HG03520 (cell line): ENCODE measurements around the gene PTPN23.

Experiments used
- ATAC-seq: cut with Tn5 transposase; IDR thresholded peaks from one replicate; pipeline ENCODE4 v1.9.1; 2021; ENCODE audit warnings: mild to moderate bottlenecking, moderate library complexity; ENCODE audit not compliant: unreplicated experiment

PTPN23 gene

DNA sequence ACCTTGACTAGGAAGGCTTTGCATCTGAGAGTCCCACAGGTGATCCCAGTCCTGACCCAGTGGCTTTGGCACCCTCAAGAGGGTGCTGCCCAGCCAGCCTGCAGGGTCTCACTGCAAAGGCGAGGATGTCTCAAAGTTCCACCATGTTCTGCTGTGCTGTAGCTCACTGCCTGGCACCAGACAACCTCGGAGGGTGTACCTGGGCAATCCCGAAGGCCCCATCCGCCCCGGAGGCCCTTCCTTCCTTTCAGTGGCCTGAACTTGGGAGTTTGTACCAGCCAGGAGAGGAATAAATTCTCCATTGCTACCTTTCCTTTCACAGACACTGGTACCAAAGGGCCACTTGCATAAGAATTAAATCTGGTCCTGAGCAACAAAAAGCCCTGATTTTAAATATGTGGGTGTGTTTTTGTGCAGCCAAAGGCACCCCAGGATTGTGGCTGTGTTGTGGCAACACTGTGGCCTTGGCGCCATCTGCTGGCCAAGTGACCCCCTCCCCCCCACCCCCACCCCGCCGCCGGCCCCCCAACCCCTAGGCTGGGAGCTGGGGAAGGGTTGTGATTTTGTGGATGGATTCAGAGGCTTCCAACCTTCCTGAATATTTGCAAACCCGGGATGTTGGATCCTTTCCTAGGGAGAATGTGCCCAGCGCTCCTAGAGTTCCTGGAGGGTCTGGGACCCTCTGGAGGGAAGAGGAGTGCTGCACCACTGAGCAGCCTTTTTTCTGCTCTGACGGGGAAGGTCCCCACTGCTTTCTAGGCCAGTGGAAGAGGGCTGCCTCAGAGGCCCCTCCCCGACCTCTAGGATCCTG, 9.7 kb upstream of the PTPN23 start:
- no peak for ATAC-seq

DNA sequence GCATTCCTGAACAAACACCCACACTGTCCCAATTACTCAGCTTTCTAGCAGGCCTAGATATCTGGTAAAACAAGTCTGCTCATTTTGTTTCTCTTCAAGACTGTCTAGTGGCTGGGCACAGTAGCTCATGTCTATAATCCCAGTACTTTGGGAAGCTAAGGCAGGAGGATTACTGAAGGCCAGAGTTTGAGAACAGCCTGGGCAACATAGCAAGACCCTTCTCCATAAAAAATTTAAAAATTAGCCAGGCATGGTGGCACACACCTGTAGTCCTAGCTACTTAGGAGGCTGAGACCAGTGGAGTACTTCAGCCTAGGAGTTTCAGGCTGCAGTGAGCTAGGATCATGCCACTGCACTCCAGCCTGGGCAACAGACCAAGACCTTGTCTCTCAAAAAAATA, 6.2 kb upstream of the PTPN23 start:
- no peak for ATAC-seq

- ATAC-seq, result no peak
These were observed 4.4 kb upstream of the PTPN23 start for GRCh38 chr3:47376393-47376792.

GRCh38 chr3:47377186-47377585, 3.6 kb upstream of the PTPN23 start:
- no peak for ATAC-seq

DNA sequence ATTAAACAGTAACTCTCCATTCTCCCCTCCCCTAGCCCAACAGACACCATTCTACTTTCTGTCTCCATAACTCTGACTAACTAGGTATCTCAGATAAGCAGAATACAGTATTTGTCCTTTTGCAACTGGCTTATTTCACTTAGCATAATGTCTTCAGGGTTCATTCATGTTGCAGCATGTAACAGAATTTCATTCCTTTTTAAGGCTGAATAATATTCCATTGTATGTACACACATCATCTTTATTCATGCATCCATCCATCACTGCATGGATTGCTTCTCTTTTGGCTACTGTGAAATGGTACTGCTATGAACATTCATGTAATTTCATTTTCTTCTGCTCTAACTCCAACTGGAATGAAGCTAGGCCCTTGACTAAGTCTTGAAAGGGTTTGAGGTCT, 2.0 kb upstream of the PTPN23 start:
- ATAC-seq, result no peak

GRCh38 chr3:47379411-47379899, 1.4 kb upstream of the PTPN23 start:
- no peak for ATAC-seq

GRCh38 chr3:47380026-47380600, 708 bp upstream of the PTPN23 start:
- ATAC-seq, result no peak

DNA sequence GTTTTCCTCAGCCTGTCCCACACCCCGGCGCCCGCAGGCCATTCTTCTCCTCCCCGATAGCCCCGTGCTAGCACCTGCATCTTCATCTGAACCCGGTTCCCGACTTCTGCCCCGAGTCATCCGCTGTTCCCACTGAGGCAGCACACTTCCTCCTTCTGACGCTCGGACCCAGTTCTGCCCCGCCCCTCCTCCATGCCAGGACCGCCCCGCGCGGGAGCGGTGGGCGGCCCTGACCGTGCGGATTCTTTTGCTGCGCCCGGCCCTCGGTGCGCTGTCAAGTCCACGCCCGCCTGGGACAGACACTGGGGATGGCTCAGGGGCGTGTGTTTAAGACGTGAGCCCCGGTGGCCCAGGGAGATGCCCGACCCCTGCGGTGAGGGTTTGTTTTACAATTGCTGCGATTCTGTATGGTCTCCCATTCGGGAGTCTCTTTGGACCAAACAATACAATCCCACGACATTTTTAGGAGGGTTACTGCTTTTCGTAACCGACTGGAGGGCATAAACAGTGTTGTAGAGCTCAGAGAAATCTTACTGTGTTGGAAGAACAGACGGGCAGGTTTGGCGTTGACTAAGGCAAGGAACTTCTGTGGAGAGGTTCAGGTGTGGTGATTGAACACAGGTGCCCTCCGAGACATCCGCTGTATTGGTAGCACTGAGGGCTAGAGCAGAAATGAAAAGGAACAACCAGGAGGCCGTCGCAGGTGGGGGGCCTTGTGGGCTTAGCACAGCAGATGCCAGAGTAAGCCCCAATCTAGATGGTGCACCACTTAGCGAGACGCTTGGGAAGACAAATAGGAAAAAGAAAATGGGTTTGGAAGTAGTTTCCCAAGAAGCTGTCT, 716 bp downstream of the PTPN23 start:
- ATAC-seq, result peak; percentile 53

DNA sequence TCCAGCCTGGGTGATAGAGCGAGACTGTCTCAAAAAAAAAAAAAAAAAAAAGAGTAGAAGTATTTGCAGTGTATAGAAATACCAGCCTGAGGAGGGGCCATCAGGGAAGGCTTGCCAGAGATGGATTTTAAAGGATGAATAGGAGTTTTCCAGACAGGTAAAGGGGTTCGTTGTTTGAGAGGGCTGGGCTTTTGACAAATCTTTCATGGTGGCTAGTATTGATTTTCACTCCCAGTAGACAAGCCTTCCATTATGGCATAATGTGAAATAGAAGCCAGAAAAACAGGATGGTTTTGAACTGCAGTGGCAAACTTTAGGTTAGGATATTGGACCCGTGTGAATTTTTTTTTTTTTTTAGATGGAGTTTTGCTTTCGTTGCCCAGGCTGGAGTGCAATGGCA, 3.6 kb downstream of the PTPN23 start:
- ATAC-seq, result no peak

DNA sequence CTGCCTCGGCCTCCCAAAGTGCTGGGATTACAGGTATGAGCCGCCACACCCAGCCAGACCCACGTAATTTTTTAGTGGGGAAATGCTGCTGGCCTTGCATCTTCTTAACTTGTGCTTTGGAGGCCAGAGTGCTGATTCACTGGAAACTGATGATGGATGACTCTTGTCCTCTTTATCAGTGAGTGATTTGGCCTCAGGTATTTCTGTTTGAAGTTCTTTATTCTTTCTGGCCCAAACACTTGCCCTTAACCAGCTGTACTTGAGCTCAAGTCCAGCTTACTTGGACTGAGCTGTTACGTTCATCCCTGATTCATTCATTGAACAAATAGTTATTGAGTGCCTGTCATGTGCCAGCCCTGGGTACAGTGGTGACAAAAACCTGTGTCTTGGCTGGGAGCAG, 4.2 kb downstream of the PTPN23 start:
- ATAC-seq, result no peak

DNA sequence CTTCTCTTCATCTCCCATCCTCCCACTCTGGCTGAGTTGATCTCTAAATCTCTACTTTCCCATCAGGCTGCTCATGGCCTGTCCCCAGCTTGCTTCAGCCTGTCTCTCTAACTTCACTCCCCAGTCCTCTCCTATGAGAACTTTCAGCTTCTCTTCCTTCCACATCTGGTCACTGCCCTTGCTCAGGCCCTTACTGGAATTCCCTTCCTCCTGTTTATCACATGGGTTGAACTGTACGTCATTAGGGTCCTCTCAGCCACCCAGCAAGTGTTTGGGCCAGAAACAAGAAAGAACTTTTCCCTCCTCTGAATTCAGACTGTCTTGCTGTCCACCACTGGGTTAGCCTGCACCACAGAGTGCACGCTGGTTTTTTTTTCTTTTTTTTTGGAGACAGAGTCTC, 5.0 kb downstream of the PTPN23 start:
- ATAC-seq, result no peak

DNA sequence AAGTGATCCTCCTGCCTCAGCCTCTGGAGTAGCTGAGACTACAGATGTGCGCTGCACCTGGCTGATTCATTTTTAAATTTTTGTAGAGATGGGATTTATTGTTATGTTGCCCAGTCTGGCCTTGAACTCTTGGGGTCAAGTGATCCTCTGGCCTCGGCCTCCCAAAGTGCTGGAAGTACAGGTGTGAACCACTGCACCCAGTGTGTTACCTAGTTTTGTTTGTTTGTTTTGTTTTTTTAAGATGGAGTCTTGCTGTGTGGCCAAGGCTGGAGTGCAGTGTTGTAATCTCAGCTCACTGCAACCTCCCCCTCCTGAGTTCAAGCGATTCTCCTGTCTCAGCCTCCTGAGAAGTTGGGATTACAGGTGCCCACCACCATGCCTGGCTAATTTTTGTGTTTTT, 12.1 kb downstream of the PTPN23 start:
- ATAC-seq, result no peak

GRCh38 chr3:47394140-47394870, 13.5 kb downstream of the PTPN23 start:
- ATAC-seq, result no peak

DNA sequence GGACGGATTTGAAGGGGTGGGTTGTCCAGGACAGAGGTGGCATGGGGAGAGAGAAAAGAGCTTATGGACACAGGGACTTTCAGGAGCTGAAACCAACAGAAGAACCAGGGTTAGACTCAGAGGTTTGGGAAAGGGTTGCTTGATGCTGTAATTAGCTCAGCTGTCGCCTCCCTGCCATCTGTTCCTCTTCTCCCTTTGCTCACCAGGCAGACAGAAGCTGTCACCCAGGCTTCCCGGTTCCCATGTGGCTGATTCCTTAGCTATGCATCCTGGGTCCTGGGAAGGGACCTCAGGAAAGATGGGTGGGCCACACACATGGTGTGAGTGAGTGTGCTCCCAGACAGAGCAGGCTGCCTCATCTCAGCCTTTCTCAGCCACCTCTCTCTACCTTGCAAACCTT, 14.1 kb downstream of the PTPN23 start:
- no peak for ATAC-seq

DNA sequence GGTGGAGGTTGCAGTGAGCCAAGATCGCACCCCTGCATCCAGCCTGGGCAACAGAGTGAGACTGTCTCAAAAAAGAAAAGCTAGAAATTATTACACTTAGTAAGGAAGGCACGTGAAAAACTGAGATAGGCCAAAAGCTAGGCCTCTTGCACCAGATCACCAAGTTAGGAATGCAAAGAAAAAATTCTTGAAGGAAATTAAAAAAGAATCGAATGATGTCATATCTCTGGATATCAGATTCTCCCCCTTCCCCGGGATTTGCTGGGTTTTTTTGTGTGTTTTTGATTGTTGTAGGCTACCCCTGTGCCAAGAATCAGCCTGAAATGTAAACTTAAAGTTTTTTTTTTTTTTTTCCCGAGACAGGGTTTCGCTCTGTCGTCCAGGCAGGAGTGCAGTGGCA, 17.4 kb downstream of the PTPN23 start:
- ATAC-seq, result no peak

- no peak for ATAC-seq
These were observed 18.2 kb downstream of the PTPN23 start for GRCh38 chr3:47399016-47399415.

DNA sequence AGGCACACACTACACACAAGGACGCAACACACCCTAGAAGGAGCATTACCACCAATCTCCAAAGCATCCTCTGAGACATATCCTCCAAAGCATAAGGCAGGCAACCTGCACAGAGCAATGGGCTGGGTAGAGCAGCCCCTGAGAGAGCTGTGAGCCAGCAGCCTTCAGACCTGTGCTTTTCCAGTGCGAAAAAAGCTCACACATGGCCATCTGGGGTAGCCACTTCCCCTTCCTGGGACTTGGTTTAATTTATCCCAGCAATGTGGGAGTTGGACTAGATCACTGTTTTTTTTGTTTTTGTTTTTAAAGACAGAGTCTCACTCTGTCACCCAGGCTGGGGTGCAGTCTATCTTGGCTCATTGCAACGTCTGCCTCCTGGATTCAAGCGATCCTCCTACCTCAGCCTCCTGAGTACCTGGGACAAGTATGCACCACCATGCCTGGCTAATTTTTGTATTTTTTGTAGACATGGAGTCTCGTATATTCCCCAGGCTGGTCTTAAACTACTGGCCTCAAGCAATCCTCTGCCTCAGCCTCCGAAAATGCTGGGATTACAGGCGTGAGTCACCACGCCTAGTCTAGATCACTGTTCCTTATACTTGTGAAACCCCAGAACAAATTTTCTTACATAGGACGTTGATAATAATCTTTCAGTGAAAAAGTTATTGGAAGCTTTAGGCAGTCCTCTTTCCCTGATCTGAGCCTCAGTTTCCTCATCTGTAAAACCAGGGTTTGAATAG, 18.9 kb downstream of the PTPN23 start:
- ATAC-seq, result no peak

GRCh38 chr3:47404431-47404876, 23.6 kb downstream of the PTPN23 start:
- no peak for ATAC-seq

- ATAC-seq, result no peak
These were observed 24.4 kb downstream of the PTPN23 start for GRCh38 chr3:47404955-47405790.
